Fibroblast of villous mesenchyme (primary cell): ENCODE data around the gene CFAP57. TPM values are rescaled to one million over a fixed set of nuclear protein-coding genes. Genes with fewer than 3 reads are reported as not detected.

Source experiments
- DNase-seq: peaks from one replicate; pipeline ENCODE4 v3.0.0-alpha.2; 2010; ENCODE audit warnings: low read depth
- H3K4me3 ChIP-seq: 2 replicates; pipeline ENCODE4 v1.5.1; 2011; ENCODE audit warnings: low read depth, mild to moderate bottlenecking, low read length
- total RNA-seq: library from RNA; depleted of rRNA; stranded (reverse); fragments of >200 nt; gene quantifications from 2 replicates; pipeline ENCODE4 v1.2.3, GENCODE V29; 2012
- TF ChIP-seq, protein P1 (sequence below): IDR thresholded peaks from 2 replicates; pipeline ENCODE4 v1.5.1; 2012; ENCODE audit warnings: low read depth, mild to moderate bottlenecking, low read length; ENCODE audit not compliant: insufficient read depth

CFAP57 gene
- total RNA-seq, 1 donor = under 0.01 TPM

DNA sequence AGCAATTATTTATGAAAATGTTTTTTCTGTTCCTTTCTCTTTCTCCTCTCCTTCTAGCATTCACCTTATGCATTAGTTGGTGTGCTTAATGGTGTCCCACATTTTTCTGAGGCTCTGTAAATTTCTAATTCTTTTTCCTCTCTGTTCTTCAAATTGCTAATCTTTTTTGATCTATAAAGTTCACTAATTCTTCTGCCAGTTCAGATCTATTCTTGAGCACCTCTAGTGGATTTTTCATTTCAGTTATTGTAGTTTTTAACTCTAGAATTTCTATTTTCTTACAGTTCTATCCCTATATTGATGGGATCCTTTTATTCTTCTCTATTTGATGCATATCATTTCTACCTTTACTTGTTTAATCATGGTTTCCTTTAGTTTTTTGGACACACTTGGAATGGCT, 22.4 kb downstream of the CFAP57 start:
- TF ChIP-seq, protein P1, sequence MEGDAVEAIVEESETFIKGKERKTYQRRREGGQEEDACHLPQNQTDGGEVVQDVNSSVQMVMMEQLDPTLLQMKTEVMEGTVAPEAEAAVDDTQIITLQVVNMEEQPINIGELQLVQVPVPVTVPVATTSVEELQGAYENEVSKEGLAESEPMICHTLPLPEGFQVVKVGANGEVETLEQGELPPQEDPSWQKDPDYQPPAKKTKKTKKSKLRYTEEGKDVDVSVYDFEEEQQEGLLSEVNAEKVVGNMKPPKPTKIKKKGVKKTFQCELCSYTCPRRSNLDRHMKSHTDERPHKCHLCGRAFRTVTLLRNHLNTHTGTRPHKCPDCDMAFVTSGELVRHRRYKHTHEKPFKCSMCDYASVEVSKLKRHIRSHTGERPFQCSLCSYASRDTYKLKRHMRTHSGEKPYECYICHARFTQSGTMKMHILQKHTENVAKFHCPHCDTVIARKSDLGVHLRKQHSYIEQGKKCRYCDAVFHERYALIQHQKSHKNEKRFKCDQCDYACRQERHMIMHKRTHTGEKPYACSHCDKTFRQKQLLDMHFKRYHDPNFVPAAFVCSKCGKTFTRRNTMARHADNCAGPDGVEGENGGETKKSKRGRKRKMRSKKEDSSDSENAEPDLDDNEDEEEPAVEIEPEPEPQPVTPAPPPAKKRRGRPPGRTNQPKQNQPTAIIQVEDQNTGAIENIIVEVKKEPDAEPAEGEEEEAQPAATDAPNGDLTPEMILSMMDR = no peak
- H3K4me3 ChIP-seq = no peak overlapping the region
- no peak for DNase-seq

DNA sequence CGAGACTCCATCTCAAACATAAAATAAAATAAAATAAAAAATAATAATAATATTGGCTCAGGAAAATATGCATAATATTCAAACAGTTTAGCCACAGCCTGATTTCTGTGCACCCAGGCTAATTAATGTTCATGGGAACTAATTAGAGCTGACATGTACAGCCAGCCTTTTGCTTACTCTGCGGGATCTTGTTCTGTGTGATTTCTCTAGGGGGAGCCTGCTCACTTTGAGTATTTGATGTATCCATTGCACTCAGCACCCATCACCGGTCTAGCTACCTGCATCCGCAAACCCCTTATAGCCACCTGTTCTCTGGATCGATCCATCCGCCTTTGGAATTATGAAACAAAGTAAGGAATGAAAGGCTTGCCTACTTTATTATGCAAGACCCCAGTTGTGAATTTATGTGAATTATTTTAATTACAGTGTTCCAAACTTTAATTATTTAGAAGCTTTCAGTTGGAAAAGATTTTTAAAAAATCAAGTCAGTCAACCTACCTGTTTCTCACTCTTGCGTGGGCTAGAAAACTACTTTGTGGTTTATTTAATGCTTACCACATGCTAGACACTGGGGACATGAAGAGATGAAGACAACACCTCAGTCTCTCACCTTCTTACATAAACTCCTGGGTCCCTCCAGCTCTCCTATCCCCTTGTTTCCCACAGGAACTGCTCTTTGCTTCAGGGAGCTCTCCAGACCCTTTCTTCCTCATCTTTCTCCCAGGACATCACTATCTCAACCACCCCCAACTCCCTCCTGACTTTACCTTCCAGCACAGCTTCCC, 25.4 kb downstream of the CFAP57 start:
- DNase-seq = no peak
- TF ChIP-seq, protein P1 = no peak
- no peak overlapping the region for H3K4me3 ChIP-seq

DNA sequence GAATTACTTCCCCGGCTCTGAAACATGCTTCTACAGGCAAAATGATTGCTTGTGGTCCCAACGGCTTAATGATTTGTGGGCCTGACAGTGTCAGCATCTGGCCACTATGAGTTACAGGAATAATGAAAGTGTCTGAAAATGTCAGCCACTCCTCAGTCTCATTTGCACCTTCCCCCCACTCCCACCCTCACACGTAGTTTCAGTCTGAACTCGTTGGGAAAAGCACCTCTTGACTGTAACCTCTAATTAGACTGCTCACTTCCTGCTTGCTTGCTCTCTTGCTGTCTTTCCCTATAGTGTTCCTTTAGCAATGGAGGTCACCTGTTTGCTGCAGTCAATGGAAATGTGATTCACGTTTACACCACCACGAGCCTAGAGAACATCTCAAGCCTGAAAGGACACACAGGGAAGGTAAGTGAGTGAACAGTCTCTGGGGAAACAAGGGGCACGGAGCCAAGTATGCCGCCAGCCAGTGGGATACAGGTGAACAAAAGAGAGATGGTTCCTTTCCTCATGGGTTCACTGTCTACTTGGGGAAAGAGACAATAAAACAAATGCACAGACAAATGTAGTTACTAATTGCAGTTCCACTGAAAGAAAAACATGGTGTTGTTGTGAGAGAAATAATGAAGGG, 27.1 kb downstream of the CFAP57 start:
- H3K4me3 ChIP-seq = no peak overlapping the region
- DNase-seq = no peak
- TF ChIP-seq, protein P1 = no peak

DNA sequence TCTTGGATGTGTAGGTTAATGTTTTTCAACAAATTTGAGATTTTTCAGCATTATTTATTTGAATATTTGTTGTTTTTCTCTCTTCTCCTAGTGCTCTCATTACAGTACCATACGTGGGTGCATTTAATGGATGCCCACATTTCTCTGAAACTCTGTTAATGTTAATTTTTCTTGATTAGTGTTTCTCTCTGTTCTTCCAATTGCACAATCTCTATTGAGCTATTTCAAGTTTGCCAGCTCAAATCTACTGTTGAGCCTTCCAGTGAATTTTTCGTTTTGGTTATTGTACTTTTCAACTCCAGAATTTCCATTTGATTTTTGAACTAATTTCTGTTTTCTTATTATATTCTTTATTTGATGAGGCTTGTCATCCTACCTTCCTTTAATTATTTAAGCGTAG, 31.7 kb downstream of the CFAP57 start:
- TF ChIP-seq, protein P1 = no peak
- no peak overlapping the region for H3K4me3 ChIP-seq
- no peak for DNase-seq

- H3K4me3 ChIP-seq = no peak overlapping the region
These were observed 32.3 kb downstream of the CFAP57 start for GRCh38 chr1:43204394-43204793.

GRCh38 chr1:43205671-43206070, 33.5 kb downstream of the CFAP57 start:
- DNase-seq = peak; percentile 52
- TF ChIP-seq, protein P1 = no peak
- H3K4me3 ChIP-seq = no peak overlapping the region

More at GRCh38 chr1:43204394-43204793, 32.3 kb downstream of the CFAP57 start:
- TF ChIP-seq, protein P1 = no peak
- no peak for DNase-seq
